Spleen (tissue), 7 donors: ENCODE results near the gene PCBP3.

Experiments used
- POLR2A ChIP-seq, 3 donors: fragments of 450-650 bp; IDR thresholded peaks; one replicate each; pipeline ENCODE4 v1.5.1; 2017; ENCODE audit warnings: antibody characterized with exemption in 3 of 3, mild to moderate bottlenecking in 1 of 3
- POLR2AphosphoS5 ChIP-seq, 3 donors: sonication (generic); formaldehyde crosslinking; IDR thresholded peaks; one replicate each; pipeline ENCODE4 v1.5.1; 2017; ENCODE audit warnings: antibody characterized with exemption in 3 of 3
- TF ChIP-seq, protein P1 (sequence below), 11 experiments: fragments of 200-600 bp in 7 of 11; fragments of 450-650 bp in 4 of 11; sonication (generic) in 4 of 11; IDR thresholded peaks in 8 of 11; conservative IDR thresholded peaks in 3 of 11; 1 replicate in 7 of 11; 2 replicates in 4 of 11; pipeline versions ENCODE4 v1.4.0 to v1.8.0; 2016 to 2021; ENCODE audit warnings: antibody characterized with exemption in 11 of 11, inconsistent platforms in 4 of 11, mild to moderate bottlenecking in 1 of 11
- donor health status: DM: no; HTN: no; CAD: no; lungs with moderate emphysema.
- donor health status: DM: no; HTN: no; CAD: no.
- donor health status: DM: no; HTN: no; CAD: no.

DNA sequence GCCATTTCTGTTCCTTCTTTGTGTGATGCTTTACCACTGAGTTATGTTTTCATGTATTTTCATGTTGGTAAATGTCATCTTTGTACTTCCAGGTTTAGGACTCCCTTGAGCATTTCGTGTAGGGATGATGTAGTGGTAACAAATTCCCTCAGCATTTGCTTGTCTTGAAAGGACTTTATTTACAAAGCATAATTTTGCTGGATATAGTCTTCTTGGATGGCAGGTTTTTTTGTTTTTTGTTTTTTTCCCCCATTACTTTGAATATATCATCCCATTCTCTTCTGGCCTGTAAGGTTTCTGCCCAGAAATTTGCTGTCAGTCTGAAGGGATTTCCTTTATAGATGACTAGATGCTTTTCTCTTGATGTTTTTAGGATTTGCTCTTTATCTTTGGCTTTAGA lies 133.4 kb downstream of the PCBP3 start:
- TF ChIP-seq, protein P1, sequence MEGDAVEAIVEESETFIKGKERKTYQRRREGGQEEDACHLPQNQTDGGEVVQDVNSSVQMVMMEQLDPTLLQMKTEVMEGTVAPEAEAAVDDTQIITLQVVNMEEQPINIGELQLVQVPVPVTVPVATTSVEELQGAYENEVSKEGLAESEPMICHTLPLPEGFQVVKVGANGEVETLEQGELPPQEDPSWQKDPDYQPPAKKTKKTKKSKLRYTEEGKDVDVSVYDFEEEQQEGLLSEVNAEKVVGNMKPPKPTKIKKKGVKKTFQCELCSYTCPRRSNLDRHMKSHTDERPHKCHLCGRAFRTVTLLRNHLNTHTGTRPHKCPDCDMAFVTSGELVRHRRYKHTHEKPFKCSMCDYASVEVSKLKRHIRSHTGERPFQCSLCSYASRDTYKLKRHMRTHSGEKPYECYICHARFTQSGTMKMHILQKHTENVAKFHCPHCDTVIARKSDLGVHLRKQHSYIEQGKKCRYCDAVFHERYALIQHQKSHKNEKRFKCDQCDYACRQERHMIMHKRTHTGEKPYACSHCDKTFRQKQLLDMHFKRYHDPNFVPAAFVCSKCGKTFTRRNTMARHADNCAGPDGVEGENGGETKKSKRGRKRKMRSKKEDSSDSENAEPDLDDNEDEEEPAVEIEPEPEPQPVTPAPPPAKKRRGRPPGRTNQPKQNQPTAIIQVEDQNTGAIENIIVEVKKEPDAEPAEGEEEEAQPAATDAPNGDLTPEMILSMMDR (IDR thresholded peaks at IDR 0.05 in 8 of 11, conservative IDR thresholded peaks at IDR 0.05 in 3 of 11): no peak
- TF ChIP-seq POLR2A (IDR thresholded peaks at IDR 0.05) (no peak), POLR2AphosphoS5 (IDR thresholded peaks at IDR 0.05) (no peak)
